Astrocyte of the cerebellum (primary cell): ENCODE results near the gene OTOGL.

Source experiments
- DNase-seq: peaks from one replicate; pipeline ENCODE4 v3.0.0-alpha.2; 2011; ENCODE audit warnings: low read depth
- H3K4me3 ChIP-seq: 2 replicates; pipeline ENCODE4 v1.5.1; 2011; ENCODE audit warnings: mild to moderate bottlenecking, low read depth, low read length, moderate library complexity
- CTCF ChIP-seq: IDR thresholded peaks from 2 replicates; pipeline ENCODE4 v1.5.1; 2012; ENCODE audit warnings: low read length, low read depth, moderate library complexity, mild to moderate bottlenecking; ENCODE audit errors: missing control alignments
- in situ Hi-C: cut with HindIII; loops from 2 replicates; pipeline ENCODE4 v1.10.0; 2017; ENCODE audit warnings: low sequenced_read_pairs

The OTOGL gene

DNA sequence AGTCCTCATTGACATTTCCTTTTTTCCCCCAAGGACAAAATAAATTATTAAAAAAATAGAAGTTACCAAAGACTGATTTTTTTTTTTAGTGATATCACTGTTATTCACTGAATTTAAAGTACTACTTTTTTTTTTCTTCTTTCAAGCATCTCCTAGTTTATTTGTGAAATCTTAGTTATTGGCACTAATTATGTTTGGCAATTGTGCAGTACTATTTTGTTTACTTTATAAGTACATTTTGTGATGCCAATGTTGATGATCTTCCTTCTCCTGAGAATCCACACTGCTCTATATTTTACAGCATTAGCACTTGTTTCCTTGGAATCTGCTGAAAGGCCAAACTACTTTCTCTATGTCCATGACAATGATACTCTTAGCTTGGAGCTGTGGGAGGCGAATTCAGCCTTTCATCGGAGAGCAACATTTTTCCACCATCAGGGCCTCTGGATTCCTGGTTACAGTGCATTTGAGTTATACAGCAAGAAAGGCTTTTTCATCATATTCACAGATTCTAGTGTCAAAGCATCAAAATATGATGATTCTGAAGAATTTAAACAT is 220.9 kb downstream of the OTOGL start:
- DNase-seq: no peak
- H3K4me3 ChIP-seq: no peak overlapping the region
- in situ Hi-C loops: no loop called here
- TF ChIP-seq CTCF: no peak

DNA sequence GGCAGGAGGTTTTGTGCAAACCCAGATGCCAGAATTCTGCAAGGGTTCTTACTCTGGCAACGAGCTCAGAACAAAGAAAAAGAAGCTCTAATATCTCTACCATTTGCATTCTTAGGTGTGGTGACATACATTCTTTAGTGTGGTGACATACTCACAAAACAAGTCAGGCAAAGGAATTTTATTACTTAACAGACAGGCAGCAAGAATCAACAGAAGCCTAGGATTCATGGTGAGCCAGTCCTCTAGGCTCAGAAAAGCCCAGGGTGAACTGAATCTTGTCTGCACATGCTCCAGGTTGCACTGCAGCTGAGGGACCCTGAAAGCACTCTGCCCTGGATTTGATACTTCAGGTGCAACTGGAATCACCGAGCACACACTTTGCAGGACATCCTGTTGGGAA is 222.3 kb downstream of the OTOGL start:
- TF ChIP-seq CTCF: no peak
- in situ Hi-C loops: no loop called here
- no peak overlapping the region for H3K4me3 ChIP-seq
- DNase-seq: no peak

DNA sequence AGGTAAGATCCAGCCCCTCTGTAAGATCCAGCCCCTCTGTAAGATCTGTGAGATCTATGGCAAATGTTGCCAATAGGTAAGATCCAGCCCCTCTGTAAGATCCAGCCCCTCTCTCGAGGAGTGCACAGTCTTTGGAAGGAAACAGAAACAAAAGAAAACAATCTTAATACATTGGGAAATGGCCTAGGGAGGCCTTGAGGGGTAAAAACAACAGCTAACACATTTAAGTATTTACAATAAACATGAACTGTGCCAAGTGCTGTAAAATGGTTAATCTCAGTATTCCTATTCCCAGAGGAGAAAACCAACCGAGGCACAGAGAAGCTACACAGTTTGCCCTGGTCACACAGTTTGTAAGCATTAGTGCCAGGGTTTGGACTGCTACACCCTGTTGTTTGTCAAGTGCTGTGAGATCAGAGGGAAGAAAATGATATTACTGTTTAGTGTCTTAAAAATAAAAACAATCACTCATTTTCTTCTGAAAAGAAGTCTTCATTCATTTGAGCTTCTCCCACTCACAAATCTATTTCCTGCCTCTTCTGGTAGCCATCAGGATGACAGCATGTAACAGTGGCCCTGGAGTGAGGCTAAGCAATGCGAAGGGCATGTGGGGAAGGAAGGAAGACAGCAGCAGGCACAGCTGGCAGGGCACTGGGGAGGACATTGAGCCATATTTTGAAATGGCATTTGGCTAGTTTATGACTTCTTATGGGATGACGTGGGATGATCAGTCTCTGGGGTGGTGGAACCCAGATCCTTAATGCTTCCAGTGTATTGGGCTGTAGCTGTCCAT is 226.0 kb downstream of the OTOGL start:
- no peak for TF ChIP-seq CTCF
- DNase-seq: no peak
- no peak overlapping the region for H3K4me3 ChIP-seq
- in situ Hi-C loops: no loop called here

GRCh38 chr12:80332827-80333226 is 233.5 kb downstream of the OTOGL start:
- no peak for DNase-seq
- in situ Hi-C loops: no loop called here

DNA sequence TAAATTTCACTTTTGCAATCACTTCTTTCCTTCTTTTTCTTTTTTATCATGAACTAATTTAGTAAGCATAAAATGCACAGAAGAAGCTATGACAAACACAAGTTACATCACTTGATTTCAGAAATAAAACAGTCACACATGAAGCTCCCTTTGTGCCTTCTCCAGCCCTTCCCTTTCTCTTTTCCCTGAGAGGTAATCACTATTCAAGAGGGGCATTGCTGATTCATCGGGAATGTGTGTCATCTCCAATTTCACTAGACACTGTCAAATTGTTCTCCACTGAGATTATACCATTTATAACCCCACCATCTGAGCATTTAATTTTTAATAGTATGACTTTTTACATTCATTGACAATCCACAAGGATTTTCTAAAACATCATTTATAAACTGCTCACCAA is 253.1 kb downstream of the OTOGL start:
- DNase-seq: no peak
- no peak overlapping the region for H3K4me3 ChIP-seq
- in situ Hi-C loops: no loop called here
- TF ChIP-seq CTCF: no peak

More at GRCh38 chr12:80332827-80333226, 233.5 kb downstream of the OTOGL start:
- TF ChIP-seq CTCF: no peak
- no peak overlapping the region for H3K4me3 ChIP-seq

DNA sequence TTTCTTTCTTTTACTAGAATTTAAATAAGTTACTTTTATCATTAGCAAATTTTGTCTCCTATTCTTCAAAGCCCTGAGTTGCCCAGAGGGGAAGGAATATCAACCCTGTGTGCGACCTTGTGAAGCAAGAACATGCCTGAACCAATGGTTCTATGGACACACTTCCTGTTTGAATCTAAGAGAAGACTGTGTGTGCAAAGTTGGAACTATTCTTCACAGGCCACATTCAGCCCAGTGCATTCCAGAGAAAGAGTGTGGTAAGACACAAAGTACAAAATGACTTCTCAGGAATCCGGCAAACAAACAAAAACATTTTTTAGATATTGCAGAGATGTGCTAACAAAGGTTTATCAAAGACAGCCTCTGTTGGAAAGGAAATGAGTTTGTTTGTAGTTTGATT is 253.9 kb downstream of the OTOGL start:
- TF ChIP-seq CTCF: no peak
- no peak overlapping the region for H3K4me3 ChIP-seq
- in situ Hi-C loops: no loop called here
- DNase-seq: peak; percentile 19
